ENCODE results near the gene RFX8.

GRCh38 chr2:101485856-101486255 is 10.9 kb upstream of the RFX8 start:
- no peak for TF ChIP-seq ZBTB49 (tag by site-specific recombination; IDR thresholded peaks at IDR 0.05; ENCODE audit: low read depth)
- TF ChIP-seq ZNF404 (tag by site-specific recombination; IDR thresholded peaks at IDR 0.05): no peak
- TF ChIP-seq, protein P1, sequence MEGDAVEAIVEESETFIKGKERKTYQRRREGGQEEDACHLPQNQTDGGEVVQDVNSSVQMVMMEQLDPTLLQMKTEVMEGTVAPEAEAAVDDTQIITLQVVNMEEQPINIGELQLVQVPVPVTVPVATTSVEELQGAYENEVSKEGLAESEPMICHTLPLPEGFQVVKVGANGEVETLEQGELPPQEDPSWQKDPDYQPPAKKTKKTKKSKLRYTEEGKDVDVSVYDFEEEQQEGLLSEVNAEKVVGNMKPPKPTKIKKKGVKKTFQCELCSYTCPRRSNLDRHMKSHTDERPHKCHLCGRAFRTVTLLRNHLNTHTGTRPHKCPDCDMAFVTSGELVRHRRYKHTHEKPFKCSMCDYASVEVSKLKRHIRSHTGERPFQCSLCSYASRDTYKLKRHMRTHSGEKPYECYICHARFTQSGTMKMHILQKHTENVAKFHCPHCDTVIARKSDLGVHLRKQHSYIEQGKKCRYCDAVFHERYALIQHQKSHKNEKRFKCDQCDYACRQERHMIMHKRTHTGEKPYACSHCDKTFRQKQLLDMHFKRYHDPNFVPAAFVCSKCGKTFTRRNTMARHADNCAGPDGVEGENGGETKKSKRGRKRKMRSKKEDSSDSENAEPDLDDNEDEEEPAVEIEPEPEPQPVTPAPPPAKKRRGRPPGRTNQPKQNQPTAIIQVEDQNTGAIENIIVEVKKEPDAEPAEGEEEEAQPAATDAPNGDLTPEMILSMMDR (tag by site-specific recombination; IDR thresholded peaks at IDR 0.05): no peak
- no peak for TF ChIP-seq ZNF624 (tag by site-specific recombination; IDR thresholded peaks at IDR 0.05)
- TF ChIP-seq TCF7L2 (IDR thresholded peaks at IDR 0.05; ENCODE audit: borderline replicate concordance, low read depth, low read length): no peak
- TF ChIP-seq ZNF785 (tag by site-specific recombination; IDR thresholded peaks at IDR 0.05): no peak
- no peak for TF ChIP-seq SALL2 (tag by site-specific recombination; IDR thresholded peaks at IDR 0.05; ENCODE audit: borderline replicate concordance)
- TF ChIP-seq, protein P2, sequence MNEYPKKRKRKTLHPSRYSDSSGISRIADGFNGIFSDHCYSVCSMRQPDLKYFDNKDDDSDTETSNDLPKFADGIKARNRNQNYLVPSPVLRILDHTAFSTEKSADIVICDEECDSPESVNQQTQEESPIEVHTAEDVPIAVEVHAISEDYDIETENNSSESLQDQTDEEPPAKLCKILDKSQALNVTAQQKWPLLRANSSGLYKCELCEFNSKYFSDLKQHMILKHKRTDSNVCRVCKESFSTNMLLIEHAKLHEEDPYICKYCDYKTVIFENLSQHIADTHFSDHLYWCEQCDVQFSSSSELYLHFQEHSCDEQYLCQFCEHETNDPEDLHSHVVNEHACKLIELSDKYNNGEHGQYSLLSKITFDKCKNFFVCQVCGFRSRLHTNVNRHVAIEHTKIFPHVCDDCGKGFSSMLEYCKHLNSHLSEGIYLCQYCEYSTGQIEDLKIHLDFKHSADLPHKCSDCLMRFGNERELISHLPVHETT (tag by site-specific recombination; IDR thresholded peaks at IDR 0.05): no peak

All from HEK293 (cell line).